Chondrocyte (in vitro differentiated cells): ENCODE measurements around the gene IL17RE. TPM values are rescaled to one million over a fixed set of nuclear protein-coding genes. Genes with fewer than 3 reads are reported as not detected.
"Not testable (repeated sequence)": the region's sequence is repeated elsewhere in the genome, so short reads cannot be mapped to it uniquely, and the experiment has no call there.

ENCODE experiments used
- DNase-seq: peaks from one replicate; pipeline ENCODE4 v3.0.0; 2021; ENCODE audit warnings: mixed read lengths, low spot score
- H3K27ac Mint-ChIP-seq: one replicate; pipeline ENCODE4 v1.8.0; 2021; ENCODE audit warnings: mild to moderate bottlenecking, moderate library complexity, mixed read lengths; ENCODE audit not compliant: unreplicated experiment
- H3K27me3 Mint-ChIP-seq: 2 replicates; pipeline ENCODE4 v1.8.0; 2021; ENCODE audit warnings: low read depth, mixed read lengths
- H3K36me3 Mint-ChIP-seq: 2 replicates; pipeline ENCODE4 v1.8.0; 2021; ENCODE audit warnings: low read depth, mixed read lengths
- H3K4me1 Mint-ChIP-seq: 2 replicates; pipeline ENCODE4 v1.8.0; 2021; ENCODE audit warnings: low read depth, mild to moderate bottlenecking, mixed read lengths
- H3K4me3 Mint-ChIP-seq: one replicate; pipeline ENCODE4 v1.8.0; 2021; ENCODE audit warnings: mild to moderate bottlenecking, moderate library complexity, mixed read lengths; ENCODE audit not compliant: unreplicated experiment
- H3K9me3 Mint-ChIP-seq: 2 replicates; pipeline ENCODE4 v1.8.0; 2021; ENCODE audit warnings: low read depth, mixed read lengths
- long read RNA-seq: library from polyadenylated mRNA; stranded (forward); transcript quantifications from one replicate; pipeline ENCODE4 v2.0.0, GENCODE V29; 2021
- total RNA-seq: library from RNA; stranded (reverse); gene quantifications from 3 replicates; pipeline ENCODE4 v1.2.1, GENCODE V29; 2021
- TF ChIP-seq, protein P1 (sequence below): fragments of 200-600 bp; sonication (generic); IDR thresholded peaks from 2 replicates; pipeline ENCODE4 v1.5.0; 2021; ENCODE audit warnings: antibody characterized with exemption, mild to moderate bottlenecking, moderate library complexity

IL17RE gene, protein sequence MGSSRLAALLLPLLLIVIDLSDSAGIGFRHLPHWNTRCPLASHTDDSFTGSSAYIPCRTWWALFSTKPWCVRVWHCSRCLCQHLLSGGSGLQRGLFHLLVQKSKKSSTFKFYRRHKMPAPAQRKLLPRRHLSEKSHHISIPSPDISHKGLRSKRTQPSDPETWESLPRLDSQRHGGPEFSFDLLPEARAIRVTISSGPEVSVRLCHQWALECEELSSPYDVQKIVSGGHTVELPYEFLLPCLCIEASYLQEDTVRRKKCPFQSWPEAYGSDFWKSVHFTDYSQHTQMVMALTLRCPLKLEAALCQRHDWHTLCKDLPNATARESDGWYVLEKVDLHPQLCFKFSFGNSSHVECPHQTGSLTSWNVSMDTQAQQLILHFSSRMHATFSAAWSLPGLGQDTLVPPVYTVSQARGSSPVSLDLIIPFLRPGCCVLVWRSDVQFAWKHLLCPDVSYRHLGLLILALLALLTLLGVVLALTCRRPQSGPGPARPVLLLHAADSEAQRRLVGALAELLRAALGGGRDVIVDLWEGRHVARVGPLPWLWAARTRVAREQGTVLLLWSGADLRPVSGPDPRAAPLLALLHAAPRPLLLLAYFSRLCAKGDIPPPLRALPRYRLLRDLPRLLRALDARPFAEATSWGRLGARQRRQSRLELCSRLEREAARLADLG
- 0.42 to 1.6 TPM (median 0.92 TPM) in 3 replicates for total RNA-seq
- long read RNA-seq, result 0 reads

DNA sequence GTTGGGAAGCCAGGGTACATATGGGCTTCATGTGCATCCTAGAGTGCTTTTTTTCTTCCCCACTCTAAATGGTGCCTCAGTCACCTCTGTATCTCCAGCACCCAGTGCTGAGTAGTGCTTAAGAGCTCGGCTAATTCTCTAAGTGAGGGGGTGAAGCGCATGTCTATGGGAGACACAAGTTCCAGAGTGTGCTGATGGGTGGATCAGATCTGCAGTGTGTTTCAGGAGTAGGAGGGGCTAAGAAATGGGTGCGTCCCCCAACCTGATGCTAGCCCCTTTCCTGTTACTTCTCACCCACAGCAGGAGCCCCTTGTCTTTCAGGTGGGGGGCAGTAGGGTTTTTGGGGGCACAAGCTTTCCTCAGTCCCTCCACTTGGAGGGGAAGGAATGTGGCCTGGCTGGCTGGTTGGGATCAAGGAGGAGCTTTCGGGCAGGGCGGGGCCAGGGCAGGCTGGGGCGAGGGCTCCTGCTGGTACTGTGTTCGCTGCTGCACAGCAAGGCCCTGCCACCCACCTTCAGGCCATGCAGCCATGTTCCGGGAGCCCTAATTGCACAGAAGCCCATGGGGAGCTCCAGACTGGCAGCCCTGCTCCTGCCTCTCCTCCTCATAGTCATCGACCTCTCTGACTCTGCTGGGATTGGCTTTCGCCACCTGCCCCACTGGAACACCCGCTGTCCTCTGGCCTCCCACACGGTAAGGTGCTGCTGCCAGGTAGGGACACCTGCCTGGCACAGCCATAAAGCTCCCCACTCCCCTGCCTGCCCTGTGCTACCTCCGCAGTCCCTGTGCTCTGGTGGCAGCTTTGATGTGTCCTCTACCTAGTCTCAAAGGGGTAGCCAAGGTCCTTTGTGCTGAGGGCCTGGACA lies at the start of gene IL17RE:
IL17RE (plus strand) TSS at position 477 of the 866 bp plus-strand sequence; CDS start at position 562, 85 bp downstream.
- H3K27me3 Mint-ChIP-seq, result no peaks in the 10 kb centered on the region
- no peaks in the 10 kb centered on the region for H3K9me3 Mint-ChIP-seq
- H3K27ac Mint-ChIP-seq, result peak within 1 kb of the TSS; percentile 81
- TF ChIP-seq, protein P1, sequence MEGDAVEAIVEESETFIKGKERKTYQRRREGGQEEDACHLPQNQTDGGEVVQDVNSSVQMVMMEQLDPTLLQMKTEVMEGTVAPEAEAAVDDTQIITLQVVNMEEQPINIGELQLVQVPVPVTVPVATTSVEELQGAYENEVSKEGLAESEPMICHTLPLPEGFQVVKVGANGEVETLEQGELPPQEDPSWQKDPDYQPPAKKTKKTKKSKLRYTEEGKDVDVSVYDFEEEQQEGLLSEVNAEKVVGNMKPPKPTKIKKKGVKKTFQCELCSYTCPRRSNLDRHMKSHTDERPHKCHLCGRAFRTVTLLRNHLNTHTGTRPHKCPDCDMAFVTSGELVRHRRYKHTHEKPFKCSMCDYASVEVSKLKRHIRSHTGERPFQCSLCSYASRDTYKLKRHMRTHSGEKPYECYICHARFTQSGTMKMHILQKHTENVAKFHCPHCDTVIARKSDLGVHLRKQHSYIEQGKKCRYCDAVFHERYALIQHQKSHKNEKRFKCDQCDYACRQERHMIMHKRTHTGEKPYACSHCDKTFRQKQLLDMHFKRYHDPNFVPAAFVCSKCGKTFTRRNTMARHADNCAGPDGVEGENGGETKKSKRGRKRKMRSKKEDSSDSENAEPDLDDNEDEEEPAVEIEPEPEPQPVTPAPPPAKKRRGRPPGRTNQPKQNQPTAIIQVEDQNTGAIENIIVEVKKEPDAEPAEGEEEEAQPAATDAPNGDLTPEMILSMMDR, result no peak
- H3K36me3 Mint-ChIP-seq, result no peaks in the 10 kb centered on the region
- peaks cover 38% of the 10 kb centered on the region for H3K4me1 Mint-ChIP-seq
- no peak for DNase-seq
- H3K4me3 Mint-ChIP-seq, result peak within 1 kb of the TSS; percentile 2

DNA sequence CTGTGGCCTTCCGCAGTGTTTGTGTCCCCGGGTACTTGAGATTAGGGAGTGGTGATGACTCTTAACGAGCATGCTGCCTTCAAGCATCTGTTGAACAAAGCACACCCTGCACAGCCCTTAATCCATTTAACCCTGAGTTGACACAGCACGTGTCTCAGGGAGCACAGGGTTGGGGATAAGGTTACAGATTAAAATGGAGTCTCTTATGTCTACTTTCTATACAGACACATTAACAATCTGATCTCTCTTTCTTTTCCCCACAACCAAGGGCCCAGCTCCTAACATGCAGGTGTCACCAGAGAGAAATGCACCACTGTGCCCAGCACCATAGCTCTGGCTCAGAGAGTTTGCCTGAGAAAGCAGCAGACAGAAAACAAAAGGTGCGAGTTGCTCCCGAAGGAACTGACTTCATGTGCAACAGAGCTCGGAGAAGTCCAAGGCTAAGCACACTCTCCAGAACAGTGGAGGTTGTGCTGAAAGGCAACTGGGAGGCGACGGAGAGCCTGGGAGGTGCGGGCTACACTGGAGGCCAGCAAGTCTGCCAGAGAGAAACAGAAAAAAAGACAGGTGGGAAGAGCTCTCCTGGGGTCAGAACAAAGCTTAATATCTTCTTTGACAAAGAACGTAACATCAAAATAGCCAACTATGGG lies 48.2 kb upstream of the IL17RE start:
- not testable (repeated sequence) for H3K27me3 Mint-ChIP-seq, H3K4me1 Mint-ChIP-seq, H3K36me3 Mint-ChIP-seq, DNase-seq, H3K27ac Mint-ChIP-seq, H3K9me3 Mint-ChIP-seq, H3K4me3 Mint-ChIP-seq

DNA sequence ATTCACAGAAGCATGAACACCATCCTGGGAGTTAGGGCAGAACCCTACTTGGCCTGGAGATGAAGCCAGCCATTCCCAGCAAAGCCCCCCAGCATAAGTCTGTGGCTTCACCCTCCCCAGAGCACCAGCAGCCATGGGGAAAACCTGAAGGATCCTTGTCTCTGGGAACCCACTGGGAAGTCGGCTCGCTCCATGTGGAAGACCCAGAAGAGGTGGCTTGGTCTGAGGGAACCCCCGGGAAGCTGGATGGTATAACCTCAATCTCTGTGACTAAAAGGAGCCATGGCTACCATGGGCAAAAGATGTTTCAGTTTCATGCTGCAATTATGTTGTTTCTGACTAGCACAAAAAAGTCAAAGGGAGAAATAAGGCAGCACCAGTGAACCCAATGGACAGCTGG lies 47.1 kb upstream of the IL17RE start:
- H3K4me3 Mint-ChIP-seq, result no peak overlapping the region
- no peaks in the 10 kb centered on the region for H3K4me1 Mint-ChIP-seq

DNA sequence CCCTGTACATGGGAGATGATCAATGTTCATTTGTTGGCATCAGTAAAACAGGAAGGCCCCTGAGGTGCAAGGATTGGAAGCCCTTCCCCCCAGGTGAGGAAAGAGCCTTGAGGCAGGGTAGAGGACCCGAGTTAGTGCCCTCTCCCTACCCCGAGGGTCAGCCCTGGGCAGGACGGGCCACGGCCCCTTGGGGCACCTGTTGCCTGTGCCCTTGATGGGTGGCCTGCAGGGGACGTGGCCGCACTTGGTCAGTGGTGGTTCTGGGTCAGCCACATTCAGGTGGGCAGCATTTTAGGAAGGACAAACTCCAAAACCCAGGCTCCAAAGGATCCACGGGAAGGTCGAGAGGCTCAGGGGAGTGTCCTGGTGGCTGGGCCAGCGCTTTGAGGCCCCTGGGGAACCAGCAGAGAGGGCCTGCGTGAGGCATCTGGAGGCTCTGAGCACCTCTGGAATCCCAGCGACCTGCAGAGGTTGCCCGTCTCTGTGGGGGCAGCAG lies 43.1 kb upstream of the IL17RE start:
- Mint-ChIP-seq H3K4me3 (no peak overlapping the region), H3K4me1 (peaks cover 14% of the 10 kb centered on the region), H3K36me3 (no peaks in the 10 kb centered on the region), H3K27ac (no peak overlapping the region), H3K27me3 (peaks cover under 1% of the 10 kb centered on the region), H3K9me3 (no peaks in the 10 kb centered on the region)
- TF ChIP-seq, protein P1, result no peak
- no peak for DNase-seq

More for the DNA sequence above, 47.1 kb upstream of the IL17RE start:
- H3K36me3 Mint-ChIP-seq, result no peaks in the 10 kb centered on the region
- DNase-seq, result no peak
- TF ChIP-seq, protein P1, result no peak
- peaks cover 6% of the 10 kb centered on the region for H3K27me3 Mint-ChIP-seq
- H3K27ac Mint-ChIP-seq, result no peak overlapping the region
- no peaks in the 10 kb centered on the region for H3K9me3 Mint-ChIP-seq

DNA sequence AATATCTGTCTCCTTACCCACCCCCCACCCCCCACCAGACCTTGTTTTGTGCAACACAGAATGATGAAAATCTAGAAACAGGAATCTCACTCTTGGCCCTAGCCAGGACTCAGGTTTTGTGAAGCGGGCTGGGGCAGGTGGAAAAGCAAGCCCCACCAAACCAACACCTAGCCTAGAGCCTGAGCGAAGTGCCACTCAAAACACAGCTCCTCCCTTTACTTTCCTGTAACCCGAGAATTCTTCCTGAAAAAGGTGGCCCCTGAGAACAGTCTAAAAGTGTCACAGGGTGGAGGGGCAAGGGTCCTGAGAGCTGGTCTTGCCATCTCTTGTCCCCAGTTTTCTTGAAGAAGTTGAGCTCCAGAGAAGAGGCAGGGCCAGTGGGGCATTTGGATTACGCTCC lies 41.4 kb upstream of the IL17RE start:
- Mint-ChIP-seq H3K27me3 (no peaks in the 10 kb centered on the region), H3K9me3 (no peaks in the 10 kb centered on the region), H3K4me1 (peaks cover 18% of the 10 kb centered on the region), H3K36me3 (no peaks in the 10 kb centered on the region), H3K4me3 (no peak overlapping the region), H3K27ac (no peak overlapping the region)
- TF ChIP-seq, protein P1, result no peak
- DNase-seq, result no peak
